Stomach smooth muscle (tissue), 2 donors: Measurements from ENCODE around the gene WNT3A.

Source experiments
- H3K27ac ChIP-seq: one replicate; pipeline ENCODE4 v1.7.0; 2013; ENCODE audit warnings: mild to moderate bottlenecking, low read length, inconsistent platforms
- H3K27me3 ChIP-seq, 2 donors: one replicate each; pipeline ENCODE4 v1.7.0; 2013; ENCODE audit warnings: low read length in 2 of 2; ENCODE audit not compliant: insufficient read depth in 2 of 2, control insufficient read depth in 1 of 2
- H3K36me3 ChIP-seq, 2 donors: one replicate each; pipeline ENCODE4 v1.7.0; 2013; ENCODE audit warnings: low read length in 2 of 2; ENCODE audit not compliant: control insufficient read depth in 2 of 2, insufficient read depth in 2 of 2
- H3K4me1 ChIP-seq: one replicate; pipeline ENCODE4 v1.7.0; 2013; ENCODE audit warnings: low read length; ENCODE audit not compliant: control insufficient read depth, insufficient read depth
- H3K4me3 ChIP-seq, 2 donors: one replicate each; pipeline ENCODE4 v1.7.0; 2013; ENCODE audit warnings: low read length in 2 of 2
- H3K9ac ChIP-seq, 2 donors: one replicate each; pipeline ENCODE4 v1.7.0; 2013; ENCODE audit warnings: low read length in 2 of 2, mild to moderate bottlenecking in 1 of 2
- H3K9me3 ChIP-seq, 2 donors: one replicate each; pipeline ENCODE4 v1.7.0; 2013; ENCODE audit warnings: low read length in 2 of 2; ENCODE audit not compliant: control insufficient read depth in 2 of 2
- donor health status: healthy.
- donor health status: Pancreatic carcinoma.

WNT3A gene

GRCh38 chr1:228022571-228023293 is 15.9 kb downstream of the WNT3A start:
- no peak overlapping the region for H3K27ac ChIP-seq
- no peak overlapping the region for H3K4me3 ChIP-seq
- no peak overlapping the region for H3K9ac ChIP-seq
- H3K27me3 ChIP-seq: peaks cover 0 to 4% of the 10 kb centered on the region in 2 donors
- H3K36me3 ChIP-seq: no peaks in the 10 kb centered on the region
- peaks cover 3% of the 10 kb centered on the region in 2 donors for H3K9me3 ChIP-seq
- H3K4me1 ChIP-seq: no peaks in the 10 kb centered on the region

- Histone ChIP-seq H3K9ac (no peak overlapping the region), H3K27me3 (peaks cover 0 to 3% of the 10 kb centered on the region in 2 donors), H3K27ac (no peak overlapping the region), H3K4me1 (no peaks in the 10 kb centered on the region), H3K4me3 (no peak overlapping the region), H3K36me3 (no peaks in the 10 kb centered on the region), H3K9me3 (peaks cover 3% of the 10 kb centered on the region in 2 donors)
These were observed 16.5 kb downstream of the WNT3A start for GRCh38 chr1:228023294-228023639.

GRCh38 chr1:228029281-228029680 is 22.5 kb downstream of the WNT3A start:
- H3K9ac ChIP-seq: no peak overlapping the region
- no peak overlapping the region for H3K27ac ChIP-seq
- peaks cover 3% of the 10 kb centered on the region in 2 donors for H3K9me3 ChIP-seq
- no peaks in the 10 kb centered on the region for H3K36me3 ChIP-seq
- peaks cover 0 to 3% of the 10 kb centered on the region in 2 donors for H3K27me3 ChIP-seq
- H3K4me1 ChIP-seq: no peaks in the 10 kb centered on the region
- no peak overlapping the region for H3K4me3 ChIP-seq

- Histone ChIP-seq H3K9me3 (no peaks in the 10 kb centered on the region), H3K27me3 (peaks cover 0 to 6% of the 10 kb centered on the region in 2 donors), H3K9ac (no peak overlapping the region), H3K27ac (no peak overlapping the region), H3K4me1 (no peaks in the 10 kb centered on the region), H3K36me3 (no peaks in the 10 kb centered on the region), H3K4me3 (no peak overlapping the region)
These were observed 23.8 kb downstream of the WNT3A start for GRCh38 chr1:228030451-228031201.

GRCh38 chr1:228031276-228031995 is 24.6 kb downstream of the WNT3A start:
- Histone ChIP-seq H3K4me3 (no peak overlapping the region), H3K9me3 (no peaks in the 10 kb centered on the region), H3K9ac (no peak overlapping the region), H3K36me3 (no peaks in the 10 kb centered on the region), H3K4me1 (no peaks in the 10 kb centered on the region), H3K27ac (no peak overlapping the region), H3K27me3 (peaks cover 2 to 10% of the 10 kb centered on the region in 2 donors)

- Histone ChIP-seq H3K27me3 (peaks cover 8 to 14% of the 10 kb centered on the region in 2 donors), H3K36me3 (no peaks in the 10 kb centered on the region), H3K9ac (no peak overlapping the region), H3K4me1 (no peaks in the 10 kb centered on the region), H3K27ac (no peak overlapping the region), H3K9me3 (no peaks in the 10 kb centered on the region), H3K4me3 (no peak overlapping the region)
These were observed 25.2 kb downstream of the WNT3A start for GRCh38 chr1:228032041-228032440.

- H3K9ac ChIP-seq: no peak overlapping the region
- no peaks in the 10 kb centered on the region for H3K36me3 ChIP-seq
- peaks cover 6% of the 10 kb centered on the region for H3K4me1 ChIP-seq
- no peak overlapping the region for H3K27ac ChIP-seq
- H3K4me3 ChIP-seq: no peak overlapping the region
- H3K9me3 ChIP-seq: no peaks in the 10 kb centered on the region
- H3K27me3 ChIP-seq: peaks cover 16 to 18% of the 10 kb centered on the region in 2 donors
These were observed 26.6 kb downstream of the WNT3A start for GRCh38 chr1:228033376-228033775.

GRCh38 chr1:228034954-228035837 is 28.4 kb downstream of the WNT3A start:
- no peak overlapping the region for H3K4me3 ChIP-seq
- no peak overlapping the region for H3K9ac ChIP-seq
- no peaks in the 10 kb centered on the region for H3K36me3 ChIP-seq
- peaks cover 6% of the 10 kb centered on the region for H3K4me1 ChIP-seq
- H3K27me3 ChIP-seq: peaks cover 26 to 33% of the 10 kb centered on the region in 2 donors
- H3K27ac ChIP-seq: no peak overlapping the region
- H3K9me3 ChIP-seq: no peaks in the 10 kb centered on the region

- Histone ChIP-seq H3K9me3 (no peaks in the 10 kb centered on the region), H3K27me3 (peaks cover 26 to 33% of the 10 kb centered on the region in 2 donors), H3K4me3 (no peak overlapping the region), H3K27ac (no peak overlapping the region), H3K36me3 (no peaks in the 10 kb centered on the region), H3K9ac (no peak overlapping the region), H3K4me1 (peaks cover 6% of the 10 kb centered on the region)
These were observed 29.0 kb downstream of the WNT3A start for GRCh38 chr1:228035844-228036243.

- Histone ChIP-seq H3K4me1 (peaks cover 6% of the 10 kb centered on the region), H3K27ac (no peak overlapping the region), H3K9ac (no peak overlapping the region), H3K36me3 (no peaks in the 10 kb centered on the region), H3K4me3 (no peak overlapping the region), H3K9me3 (no peaks in the 10 kb centered on the region), H3K27me3 (peaks cover 26 to 33% of the 10 kb centered on the region in 2 donors)
These were observed 30.0 kb downstream of the WNT3A start for GRCh38 chr1:228036701-228037231.
